ENCODE measurements around the gene POLR2E. TPM values are rescaled to one million over a fixed set of nuclear protein-coding genes. Genes with fewer than 3 reads are reported as not detected.

Gene POLR2E
- total RNA-seq, 1 donor, result 69.5 TPM

DNA sequence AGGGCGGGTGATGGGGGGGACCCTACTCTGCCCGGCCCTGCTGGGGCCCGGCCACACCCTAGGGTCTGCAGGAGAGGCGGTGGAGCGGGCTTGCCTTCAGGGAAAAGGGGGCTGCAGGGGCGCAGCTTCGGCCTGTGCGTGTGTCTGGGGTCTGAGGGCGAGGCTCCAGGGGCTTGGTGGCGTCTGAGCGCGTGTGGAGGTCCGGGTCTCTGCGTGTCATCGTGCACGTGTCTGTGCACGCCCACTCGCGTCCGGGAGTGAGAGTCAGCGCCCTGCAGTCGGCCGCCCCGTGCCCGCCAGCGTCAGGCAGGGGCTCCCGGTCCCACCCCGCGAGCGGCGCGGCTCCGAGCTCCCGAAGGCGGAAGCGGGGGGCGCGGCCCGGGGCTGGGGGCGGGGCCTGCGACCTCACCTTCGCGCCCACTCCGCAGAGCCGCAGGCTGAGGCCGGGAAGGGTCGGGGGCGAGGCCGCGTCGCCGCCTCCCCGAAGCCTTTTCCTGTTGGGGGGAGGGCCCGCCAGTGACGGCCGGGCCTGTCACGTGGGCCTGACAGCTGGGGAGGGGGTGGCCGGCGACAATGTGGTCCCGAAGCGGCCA is 28.3 kb downstream of the POLR2E start, which contains the start of gene ARHGAP45:
Gene ARHGAP45 (plus strand): TSS at position 420 of the 593 bp plus-strand sequence. CDS start 239 bp downstream, outside the sequence.
- peak within 1 kb of the TSS; percentile 49 for H3K4me3 ChIP-seq (ENCODE audit: low read depth, low read length)
- DNase-seq (ENCODE audit: low read depth), result no peak
- TF ChIP-seq, protein P1, sequence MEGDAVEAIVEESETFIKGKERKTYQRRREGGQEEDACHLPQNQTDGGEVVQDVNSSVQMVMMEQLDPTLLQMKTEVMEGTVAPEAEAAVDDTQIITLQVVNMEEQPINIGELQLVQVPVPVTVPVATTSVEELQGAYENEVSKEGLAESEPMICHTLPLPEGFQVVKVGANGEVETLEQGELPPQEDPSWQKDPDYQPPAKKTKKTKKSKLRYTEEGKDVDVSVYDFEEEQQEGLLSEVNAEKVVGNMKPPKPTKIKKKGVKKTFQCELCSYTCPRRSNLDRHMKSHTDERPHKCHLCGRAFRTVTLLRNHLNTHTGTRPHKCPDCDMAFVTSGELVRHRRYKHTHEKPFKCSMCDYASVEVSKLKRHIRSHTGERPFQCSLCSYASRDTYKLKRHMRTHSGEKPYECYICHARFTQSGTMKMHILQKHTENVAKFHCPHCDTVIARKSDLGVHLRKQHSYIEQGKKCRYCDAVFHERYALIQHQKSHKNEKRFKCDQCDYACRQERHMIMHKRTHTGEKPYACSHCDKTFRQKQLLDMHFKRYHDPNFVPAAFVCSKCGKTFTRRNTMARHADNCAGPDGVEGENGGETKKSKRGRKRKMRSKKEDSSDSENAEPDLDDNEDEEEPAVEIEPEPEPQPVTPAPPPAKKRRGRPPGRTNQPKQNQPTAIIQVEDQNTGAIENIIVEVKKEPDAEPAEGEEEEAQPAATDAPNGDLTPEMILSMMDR (IDR thresholded peaks at IDR 0.05; ENCODE audit: insufficient read depth, low read depth, low read length), result no peak

DNA sequence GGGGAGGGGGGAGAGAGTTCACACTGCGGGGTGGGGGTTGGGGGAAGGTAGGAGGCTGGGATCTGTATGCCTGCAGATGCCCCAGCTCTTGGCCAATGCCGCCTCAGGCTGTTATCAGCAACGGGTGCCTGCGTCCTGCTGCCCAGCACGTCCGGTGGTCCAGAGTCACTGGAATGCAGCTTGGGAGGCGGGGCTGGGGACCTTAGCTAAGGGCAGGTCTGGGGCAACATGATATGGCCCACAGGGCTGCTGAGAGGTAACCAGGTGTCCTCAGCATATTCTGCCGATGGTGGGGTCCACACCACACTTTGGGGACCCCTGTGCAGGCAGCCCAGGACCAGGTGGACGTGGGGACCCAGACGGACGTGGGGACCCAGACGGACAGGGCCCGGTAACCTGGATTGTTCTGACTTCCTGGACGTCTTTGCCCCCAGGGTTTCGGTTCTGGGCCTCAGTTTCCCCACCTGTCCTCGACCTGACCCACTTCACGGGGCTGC is 28.9 kb downstream of the POLR2E start:
- DNase-seq (ENCODE audit: low read depth), result no peak
- TF ChIP-seq, protein P1 (IDR thresholded peaks at IDR 0.05; ENCODE audit: insufficient read depth, low read depth, low read length), result no peak
- peak overlapping the region; percentile 49 for H3K4me3 ChIP-seq (ENCODE audit: low read depth, low read length)

DNA sequence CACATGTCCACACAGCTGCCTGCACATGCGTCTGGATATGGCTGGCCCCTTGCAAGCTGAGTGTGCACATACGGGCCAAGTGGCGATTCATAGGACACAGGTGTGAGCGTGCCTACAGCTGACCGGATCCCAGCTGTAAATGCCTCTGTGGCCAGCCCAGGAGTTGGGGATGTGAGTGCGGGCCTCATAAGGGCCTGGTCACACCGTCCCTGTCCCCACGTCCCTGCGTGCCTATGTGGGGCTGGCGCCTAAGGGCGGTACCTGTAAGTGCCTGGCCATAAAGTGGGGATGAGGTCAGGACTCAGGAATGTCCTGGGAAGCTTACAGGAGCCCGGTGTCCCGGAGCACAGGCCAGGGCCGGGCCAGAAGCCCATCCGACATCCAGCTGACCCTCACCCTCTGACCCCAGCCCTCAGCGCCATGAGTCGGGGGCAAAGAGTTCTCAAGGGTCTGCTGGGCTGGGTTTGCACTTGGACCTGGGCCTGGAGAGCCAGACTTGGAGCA is 29.5 kb downstream of the POLR2E start:
- TF ChIP-seq, protein P1 (IDR thresholded peaks at IDR 0.05; ENCODE audit: insufficient read depth, low read depth, low read length), result no peak
- DNase-seq (ENCODE audit: low read depth), result no peak
- no peak overlapping the region for H3K4me3 ChIP-seq (ENCODE audit: low read depth, low read length)

DNA sequence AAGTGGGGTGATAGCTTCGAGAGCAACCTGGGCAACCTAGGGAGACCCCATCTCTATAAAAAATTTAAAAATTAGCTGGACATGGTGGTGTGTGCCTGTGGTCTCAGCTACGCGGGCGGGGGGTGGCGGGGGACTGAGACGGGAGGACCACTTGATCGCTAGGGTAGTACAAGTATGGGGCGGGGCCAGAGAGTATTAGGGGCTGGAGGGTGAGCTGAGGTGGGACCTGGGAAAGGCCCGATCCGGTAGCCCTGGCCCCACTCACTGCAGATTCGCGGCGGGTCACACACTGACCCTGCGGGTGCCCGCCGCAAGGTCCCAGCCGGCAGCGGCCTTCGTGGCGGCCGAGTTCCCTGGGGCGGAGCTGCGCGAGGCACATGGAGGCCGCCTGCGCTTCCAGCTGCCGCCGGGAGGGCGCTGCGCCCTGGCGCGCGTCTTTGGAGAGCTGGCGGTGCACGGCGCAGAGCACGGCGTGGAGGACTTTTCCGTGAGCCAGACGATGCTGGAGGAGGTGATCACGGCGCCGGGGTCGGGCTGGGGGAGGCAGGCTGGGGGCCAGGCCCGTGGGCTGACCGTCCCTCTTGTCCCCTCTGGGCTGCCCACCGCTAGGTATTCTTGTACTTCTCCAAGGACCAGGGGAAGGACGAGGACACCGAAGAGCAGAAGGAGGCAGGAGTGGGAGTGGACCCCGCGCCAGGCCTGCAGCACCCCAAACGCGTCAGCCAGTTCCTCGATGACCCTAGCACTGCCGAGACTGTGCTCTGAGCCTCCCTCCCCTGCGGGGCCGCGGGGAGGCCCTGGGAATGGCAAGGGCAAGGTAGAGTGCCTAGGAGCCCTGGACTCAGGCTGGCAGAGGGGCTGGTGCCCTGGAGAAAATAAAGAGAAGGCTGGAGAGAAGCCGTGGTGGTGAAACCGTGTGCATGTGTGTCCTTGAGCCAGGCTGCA is 30.2 kb downstream of the POLR2E start:
- DNase-seq (ENCODE audit: low read depth), result peak; percentile 77

DNA sequence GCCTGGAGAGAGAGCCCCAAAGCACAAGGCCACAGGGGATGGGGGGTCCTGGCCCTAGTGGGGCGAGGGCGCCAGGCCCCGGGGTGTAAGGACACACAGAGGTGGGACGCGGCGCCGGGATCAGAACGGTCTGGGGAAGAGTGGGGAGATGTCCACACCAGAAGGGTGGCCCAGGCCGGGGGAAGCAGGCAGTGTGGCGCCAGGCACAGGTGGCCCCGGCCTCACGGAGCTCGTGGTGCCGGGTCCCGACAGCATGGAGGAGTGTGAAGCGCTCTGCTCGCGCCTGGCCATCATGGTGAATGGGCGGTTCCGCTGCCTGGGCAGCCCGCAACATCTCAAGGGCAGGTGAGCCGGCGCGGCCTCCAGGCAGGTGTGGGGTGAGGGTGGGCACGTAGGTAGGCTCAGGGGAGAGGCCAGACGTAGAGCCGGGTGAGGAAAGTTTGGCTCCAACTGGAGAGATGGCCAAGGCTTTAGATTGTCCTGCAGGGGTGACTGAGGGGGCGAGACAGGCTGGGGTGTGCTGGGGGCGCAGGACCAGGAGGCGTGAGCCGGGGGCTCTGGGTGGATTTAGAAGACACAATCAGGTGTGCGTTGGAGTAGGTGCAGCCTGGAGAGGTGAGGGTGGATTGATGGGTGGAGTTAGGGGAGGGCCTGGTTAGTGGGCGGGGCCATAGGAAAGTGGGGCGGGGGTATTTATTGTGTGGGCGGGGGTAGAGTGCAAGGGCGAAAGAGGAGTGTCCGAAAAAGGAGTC is 31.1 kb downstream of the POLR2E start:
- TF ChIP-seq, protein P1 (IDR thresholded peaks at IDR 0.05; ENCODE audit: insufficient read depth, low read depth, low read length), result no peak
- no peak overlapping the region for H3K4me3 ChIP-seq (ENCODE audit: low read depth, low read length)
- no peak for DNase-seq (ENCODE audit: low read depth)

More for the DNA sequence above, 30.2 kb downstream of the POLR2E start:
- TF ChIP-seq, protein P1 (IDR thresholded peaks at IDR 0.05; ENCODE audit: insufficient read depth, low read depth, low read length), result peak; percentile 73
- H3K4me3 ChIP-seq (ENCODE audit: low read depth, low read length), result no peak overlapping the region
